Measurements from ENCODE around the gene FUS.

DNA sequence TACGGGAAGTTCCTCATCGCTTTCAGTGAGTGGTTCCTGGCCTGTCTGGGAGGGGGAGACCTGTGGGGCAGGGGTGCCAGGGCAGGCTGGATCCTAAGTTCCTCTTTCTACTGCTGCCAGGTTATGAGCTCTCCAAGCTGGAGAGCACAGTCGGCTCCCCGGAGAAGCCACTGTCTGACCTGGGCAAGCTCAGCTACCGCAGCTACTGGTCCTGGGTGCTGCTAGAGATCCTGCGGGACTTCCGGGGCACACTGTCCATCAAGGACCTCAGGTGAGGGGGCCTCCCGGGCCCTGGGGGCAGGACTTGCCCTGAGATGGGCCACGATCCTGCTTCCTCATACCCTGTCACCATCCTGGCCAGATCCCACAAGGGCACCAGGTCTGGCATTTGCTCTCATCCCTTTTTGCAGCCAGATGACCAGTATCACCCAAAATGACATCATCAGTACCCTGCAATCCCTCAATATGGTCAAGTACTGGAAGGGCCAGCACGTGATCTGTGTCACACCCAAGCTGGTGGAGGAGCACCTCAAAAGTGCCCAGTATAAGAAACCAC is 49.5 kb upstream of the FUS start:
- TF ChIP-seq POLR2A (IDR thresholded peaks at IDR 0.05): no peak
- TF ChIP-seq, protein P1, sequence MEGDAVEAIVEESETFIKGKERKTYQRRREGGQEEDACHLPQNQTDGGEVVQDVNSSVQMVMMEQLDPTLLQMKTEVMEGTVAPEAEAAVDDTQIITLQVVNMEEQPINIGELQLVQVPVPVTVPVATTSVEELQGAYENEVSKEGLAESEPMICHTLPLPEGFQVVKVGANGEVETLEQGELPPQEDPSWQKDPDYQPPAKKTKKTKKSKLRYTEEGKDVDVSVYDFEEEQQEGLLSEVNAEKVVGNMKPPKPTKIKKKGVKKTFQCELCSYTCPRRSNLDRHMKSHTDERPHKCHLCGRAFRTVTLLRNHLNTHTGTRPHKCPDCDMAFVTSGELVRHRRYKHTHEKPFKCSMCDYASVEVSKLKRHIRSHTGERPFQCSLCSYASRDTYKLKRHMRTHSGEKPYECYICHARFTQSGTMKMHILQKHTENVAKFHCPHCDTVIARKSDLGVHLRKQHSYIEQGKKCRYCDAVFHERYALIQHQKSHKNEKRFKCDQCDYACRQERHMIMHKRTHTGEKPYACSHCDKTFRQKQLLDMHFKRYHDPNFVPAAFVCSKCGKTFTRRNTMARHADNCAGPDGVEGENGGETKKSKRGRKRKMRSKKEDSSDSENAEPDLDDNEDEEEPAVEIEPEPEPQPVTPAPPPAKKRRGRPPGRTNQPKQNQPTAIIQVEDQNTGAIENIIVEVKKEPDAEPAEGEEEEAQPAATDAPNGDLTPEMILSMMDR (IDR thresholded peaks at IDR 0.05): no peak

Data from thyroid gland (tissue), 4 donors.